ENCODE measurements around the gene EFCAB6. TPM values are rescaled to one million over a fixed set of nuclear protein-coding genes. Genes with fewer than 3 reads are reported as not detected.

Gene EFCAB6
- total RNA-seq, 1 donor from 2014 or later, result 1.1 TPM

- no peaks in the 10 kb centered on the region for H3K36me3 Mint-ChIP-seq (ENCODE audit: low read depth)
- H3K9me3 Mint-ChIP-seq (ENCODE audit: low read depth), result no peaks in the 10 kb centered on the region
- H3K27me3 Mint-ChIP-seq (ENCODE audit: low read depth), result no peaks in the 10 kb centered on the region
- peak; percentile 71 for DNase-seq (ENCODE audit: low spot score)
- H3K4me1 Mint-ChIP-seq (ENCODE audit: low read depth), result no peaks in the 10 kb centered on the region
- H3K27ac Mint-ChIP-seq (ENCODE audit: unreplicated experiment), result no peak overlapping the region
- H3K4me3 Mint-ChIP-seq (ENCODE audit: unreplicated experiment), result no peak overlapping the region
- TF ChIP-seq CTCF (IDR thresholded peaks at IDR 0.05), result no peak
Measured at GRCh38 chr22:43515902-43516301, 296.2 kb downstream of the EFCAB6 start.

- H3K9me3 Mint-ChIP-seq (ENCODE audit: low read depth), result no peaks in the 10 kb centered on the region
- no peaks in the 10 kb centered on the region for H3K4me1 Mint-ChIP-seq (ENCODE audit: low read depth)
- H3K27me3 Mint-ChIP-seq (ENCODE audit: low read depth), result no peaks in the 10 kb centered on the region
- no peak for TF ChIP-seq CTCF (IDR thresholded peaks at IDR 0.05)
- DNase-seq (ENCODE audit: low spot score), result peak; percentile 62
- H3K27ac Mint-ChIP-seq (ENCODE audit: unreplicated experiment), result no peak overlapping the region
- no peaks in the 10 kb centered on the region for H3K36me3 Mint-ChIP-seq (ENCODE audit: low read depth)
- no peak overlapping the region for H3K4me3 Mint-ChIP-seq (ENCODE audit: unreplicated experiment)
Measured at GRCh38 chr22:43515411-43515810, 296.7 kb downstream of the EFCAB6 start.

- Mint-ChIP-seq H3K27ac (ENCODE audit: unreplicated experiment) (no peak overlapping the region), H3K36me3 (ENCODE audit: low read depth) (no peaks in the 10 kb centered on the region), H3K4me3 (ENCODE audit: unreplicated experiment) (no peak overlapping the region), H3K27me3 (ENCODE audit: low read depth) (no peaks in the 10 kb centered on the region), H3K4me1 (ENCODE audit: low read depth) (no peaks in the 10 kb centered on the region), H3K9me3 (ENCODE audit: low read depth) (no peaks in the 10 kb centered on the region)
- TF ChIP-seq CTCF (IDR thresholded peaks at IDR 0.05), result no peak
- DNase-seq (ENCODE audit: low spot score), result peak; percentile 90
Measured at GRCh38 chr22:43514476-43515157, 297.5 kb downstream of the EFCAB6 start.

- Mint-ChIP-seq H3K4me1 (ENCODE audit: low read depth) (no peaks in the 10 kb centered on the region), H3K9me3 (ENCODE audit: low read depth) (no peaks in the 10 kb centered on the region), H3K27me3 (ENCODE audit: low read depth) (no peaks in the 10 kb centered on the region), H3K36me3 (ENCODE audit: low read depth) (no peaks in the 10 kb centered on the region), H3K27ac (ENCODE audit: unreplicated experiment) (no peak overlapping the region), H3K4me3 (ENCODE audit: unreplicated experiment) (no peak overlapping the region)
- peak; percentile 84 for DNase-seq (ENCODE audit: low spot score)
- TF ChIP-seq CTCF (IDR thresholded peaks at IDR 0.05), result no peak
Measured at GRCh38 chr22:43512279-43512678, 299.8 kb downstream of the EFCAB6 start.

DNA sequence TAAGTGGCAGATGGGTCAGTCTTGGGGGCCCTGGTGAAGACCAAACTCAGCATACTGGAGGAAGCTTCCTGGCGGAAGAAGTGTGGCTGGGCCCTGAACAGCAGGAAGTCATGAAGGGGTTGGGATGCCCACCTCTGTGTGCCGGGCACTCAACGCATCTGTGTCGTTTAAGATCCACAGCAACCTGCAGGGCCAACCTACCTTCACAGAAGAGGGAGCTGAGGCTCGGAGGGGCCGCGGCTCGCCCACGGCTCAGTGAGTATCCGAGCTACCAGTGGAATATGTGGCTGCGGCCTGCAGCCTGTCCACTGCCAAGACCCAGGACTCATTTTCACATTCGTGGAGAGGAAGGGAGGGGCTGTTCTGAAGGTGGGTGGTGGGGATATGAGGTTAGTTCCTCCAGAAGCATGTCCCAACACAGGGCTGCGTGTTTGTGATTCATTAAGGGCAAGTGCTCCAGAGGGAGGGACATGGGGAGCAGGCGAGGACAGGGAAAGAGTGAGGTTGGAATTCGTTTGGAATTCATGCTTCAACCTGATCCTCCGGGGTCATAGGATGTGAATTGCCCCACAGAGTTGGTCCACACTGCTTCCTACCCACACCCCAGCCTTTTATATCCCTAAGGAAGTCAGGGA, 300.7 kb downstream of the EFCAB6 start:
- Mint-ChIP-seq H3K9me3 (ENCODE audit: low read depth) (no peaks in the 10 kb centered on the region), H3K4me3 (ENCODE audit: unreplicated experiment) (no peak overlapping the region), H3K4me1 (ENCODE audit: low read depth) (no peaks in the 10 kb centered on the region), H3K27ac (ENCODE audit: unreplicated experiment) (no peak overlapping the region), H3K36me3 (ENCODE audit: low read depth) (no peaks in the 10 kb centered on the region), H3K27me3 (ENCODE audit: low read depth) (no peaks in the 10 kb centered on the region)
- DNase-seq (ENCODE audit: low spot score), result peak; percentile 57
- TF ChIP-seq CTCF (IDR thresholded peaks at IDR 0.05), result no peak

Data from chondrocyte (in vitro differentiated cells).